ENCODE data around the gene RNF215.
A peak's percentile ranks its signal among the peaks of the same experiment; 100 is the strongest.

The RNF215 gene

DNA sequence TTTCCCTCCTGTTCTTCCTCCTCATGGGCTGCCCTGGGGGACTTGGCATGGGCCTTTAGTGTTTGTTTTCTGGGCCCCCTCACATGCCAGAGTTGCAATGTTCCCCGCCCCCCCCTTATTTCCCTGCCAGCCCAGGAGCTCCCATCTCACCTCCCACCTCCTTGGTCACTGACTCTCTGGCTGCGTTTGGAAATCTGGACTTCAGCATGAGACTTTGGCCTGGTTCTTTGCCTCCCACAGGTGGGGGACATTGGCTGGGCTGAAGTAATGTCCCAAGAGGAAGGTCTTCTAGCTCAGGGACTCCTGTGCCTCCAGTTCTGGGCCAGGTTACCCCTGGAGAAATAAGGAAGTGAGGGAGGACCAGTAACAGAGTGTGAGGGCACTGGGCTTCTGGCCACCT lies 45.3 kb upstream of the RNF215 start:
- H3K4me3 ChIP-seq (ENCODE audit: low read depth, low read length) = no peak overlapping the region
- TF ChIP-seq, protein P1, sequence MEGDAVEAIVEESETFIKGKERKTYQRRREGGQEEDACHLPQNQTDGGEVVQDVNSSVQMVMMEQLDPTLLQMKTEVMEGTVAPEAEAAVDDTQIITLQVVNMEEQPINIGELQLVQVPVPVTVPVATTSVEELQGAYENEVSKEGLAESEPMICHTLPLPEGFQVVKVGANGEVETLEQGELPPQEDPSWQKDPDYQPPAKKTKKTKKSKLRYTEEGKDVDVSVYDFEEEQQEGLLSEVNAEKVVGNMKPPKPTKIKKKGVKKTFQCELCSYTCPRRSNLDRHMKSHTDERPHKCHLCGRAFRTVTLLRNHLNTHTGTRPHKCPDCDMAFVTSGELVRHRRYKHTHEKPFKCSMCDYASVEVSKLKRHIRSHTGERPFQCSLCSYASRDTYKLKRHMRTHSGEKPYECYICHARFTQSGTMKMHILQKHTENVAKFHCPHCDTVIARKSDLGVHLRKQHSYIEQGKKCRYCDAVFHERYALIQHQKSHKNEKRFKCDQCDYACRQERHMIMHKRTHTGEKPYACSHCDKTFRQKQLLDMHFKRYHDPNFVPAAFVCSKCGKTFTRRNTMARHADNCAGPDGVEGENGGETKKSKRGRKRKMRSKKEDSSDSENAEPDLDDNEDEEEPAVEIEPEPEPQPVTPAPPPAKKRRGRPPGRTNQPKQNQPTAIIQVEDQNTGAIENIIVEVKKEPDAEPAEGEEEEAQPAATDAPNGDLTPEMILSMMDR (IDR thresholded peaks at IDR 0.05; ENCODE audit: control insufficient read depth, extremely low read depth, insufficient read depth) = no peak
- no peak for DNase-seq (ENCODE audit: low read depth)

GRCh38 chr22:30432096-30432495 lies 44.9 kb upstream of the RNF215 start:
- DNase-seq (ENCODE audit: low read depth) = no peak
- H3K4me3 ChIP-seq (ENCODE audit: low read depth, low read length) = no peak overlapping the region
- TF ChIP-seq, protein P1 (IDR thresholded peaks at IDR 0.05; ENCODE audit: control insufficient read depth, extremely low read depth, insufficient read depth) = no peak

DNA sequence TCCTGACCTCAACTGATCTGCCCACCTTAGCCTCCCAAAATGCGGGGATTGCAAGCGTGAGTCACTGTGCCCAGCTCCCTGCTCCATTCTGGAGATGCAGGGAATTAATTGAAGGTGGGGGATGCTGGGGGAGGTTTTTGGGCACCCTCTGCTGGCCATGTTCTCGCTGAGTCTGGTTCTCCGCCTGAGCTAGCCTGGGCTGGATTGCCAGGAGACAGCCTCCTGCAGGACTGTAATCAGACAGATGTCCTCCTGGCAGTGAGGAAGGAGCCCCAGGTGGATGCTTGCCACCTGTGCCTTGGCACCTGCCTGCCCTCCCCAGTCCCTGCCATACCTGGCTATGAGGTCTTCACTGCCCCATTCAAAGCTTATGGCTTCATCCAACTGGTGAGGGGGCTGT lies 43.7 kb upstream of the RNF215 start:
- TF ChIP-seq, protein P1 (IDR thresholded peaks at IDR 0.05; ENCODE audit: control insufficient read depth, extremely low read depth, insufficient read depth) = no peak
- no peak for DNase-seq (ENCODE audit: low read depth)
- H3K4me3 ChIP-seq (ENCODE audit: low read depth, low read length) = no peak overlapping the region

DNA sequence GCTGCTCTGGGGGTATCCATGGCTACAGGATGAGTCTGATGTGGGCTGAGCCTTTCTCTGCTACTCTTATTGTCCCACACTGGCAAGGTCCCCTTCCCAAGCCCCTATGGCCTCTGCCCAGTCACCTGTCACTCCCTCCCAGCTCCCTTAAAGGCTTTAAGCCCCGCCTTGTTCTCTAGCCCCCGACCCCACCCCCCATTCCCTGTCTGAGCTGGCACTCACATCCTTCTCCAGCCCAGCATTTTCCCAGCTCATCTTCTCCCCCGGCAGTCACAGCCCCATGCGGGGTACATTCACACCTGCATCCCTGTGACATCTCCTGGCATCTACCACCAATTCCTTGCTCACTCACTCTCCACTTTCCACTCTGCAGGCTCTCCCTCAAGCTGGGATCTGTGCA lies 42.7 kb upstream of the RNF215 start:
- no peak overlapping the region for H3K4me3 ChIP-seq (ENCODE audit: low read depth, low read length)
- no peak for DNase-seq (ENCODE audit: low read depth)
- TF ChIP-seq, protein P1 (IDR thresholded peaks at IDR 0.05; ENCODE audit: control insufficient read depth, extremely low read depth, insufficient read depth) = no peak

DNA sequence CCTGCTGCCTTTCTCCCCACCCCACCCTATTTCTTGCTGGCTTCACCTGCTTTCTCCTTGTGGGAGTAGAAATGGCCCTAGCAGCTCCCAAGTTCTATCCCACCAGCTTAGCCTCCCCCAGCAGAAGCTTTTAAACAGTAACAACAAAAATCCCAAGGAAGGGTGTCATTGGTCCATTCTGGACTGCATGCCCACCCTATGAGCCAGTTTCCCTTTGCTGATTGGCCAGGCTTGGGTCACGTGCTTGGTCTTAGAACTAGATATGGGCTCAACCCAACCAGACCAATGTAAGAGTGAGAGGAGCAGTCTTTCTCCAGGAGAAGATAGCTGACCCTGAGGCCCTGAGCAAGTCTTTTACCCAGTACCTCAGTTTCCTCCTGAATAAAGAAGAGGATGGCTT lies 40.7 kb upstream of the RNF215 start:
- no peak overlapping the region for H3K4me3 ChIP-seq (ENCODE audit: low read depth, low read length)
- TF ChIP-seq, protein P1 (IDR thresholded peaks at IDR 0.05; ENCODE audit: control insufficient read depth, extremely low read depth, insufficient read depth) = no peak
- no peak for DNase-seq (ENCODE audit: low read depth)

- TF ChIP-seq, protein P1 (IDR thresholded peaks at IDR 0.05; ENCODE audit: control insufficient read depth, extremely low read depth, insufficient read depth) = peak; percentile 70
- no peak for DNase-seq (ENCODE audit: low read depth)
- H3K4me3 ChIP-seq (ENCODE audit: low read depth, low read length) = peak overlapping the region; percentile 66
Observed at GRCh38 chr22:30426388-30427353, 39.5 kb upstream of the RNF215 start.
